ENCODE data around the gene KCNG4.

DNA sequence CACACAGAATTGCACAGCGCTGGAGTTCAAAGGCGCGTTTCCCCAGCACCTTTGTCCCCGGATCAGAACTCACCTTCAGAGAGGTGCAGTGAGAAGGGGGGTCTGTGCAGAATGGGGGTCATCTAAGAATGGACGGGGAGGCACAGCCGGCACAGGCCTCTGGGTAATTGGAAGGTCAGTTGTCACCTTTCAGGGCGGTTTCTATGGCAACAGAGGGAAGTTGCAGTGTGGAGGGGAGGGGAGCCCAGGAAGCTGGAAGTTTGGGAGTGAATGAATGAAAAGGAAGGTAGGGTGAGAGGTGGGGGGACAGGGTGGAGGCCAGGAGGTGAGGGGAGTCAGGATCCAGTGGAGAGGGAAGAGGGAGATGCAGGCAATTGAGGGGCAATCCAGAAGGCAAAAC is 12.4 kb upstream of the KCNG4 start:
- TF ChIP-seq REST (IDR thresholded peaks at IDR 0.05; ENCODE audit: unreplicated experiment): no peak
- TF ChIP-seq, protein P1, sequence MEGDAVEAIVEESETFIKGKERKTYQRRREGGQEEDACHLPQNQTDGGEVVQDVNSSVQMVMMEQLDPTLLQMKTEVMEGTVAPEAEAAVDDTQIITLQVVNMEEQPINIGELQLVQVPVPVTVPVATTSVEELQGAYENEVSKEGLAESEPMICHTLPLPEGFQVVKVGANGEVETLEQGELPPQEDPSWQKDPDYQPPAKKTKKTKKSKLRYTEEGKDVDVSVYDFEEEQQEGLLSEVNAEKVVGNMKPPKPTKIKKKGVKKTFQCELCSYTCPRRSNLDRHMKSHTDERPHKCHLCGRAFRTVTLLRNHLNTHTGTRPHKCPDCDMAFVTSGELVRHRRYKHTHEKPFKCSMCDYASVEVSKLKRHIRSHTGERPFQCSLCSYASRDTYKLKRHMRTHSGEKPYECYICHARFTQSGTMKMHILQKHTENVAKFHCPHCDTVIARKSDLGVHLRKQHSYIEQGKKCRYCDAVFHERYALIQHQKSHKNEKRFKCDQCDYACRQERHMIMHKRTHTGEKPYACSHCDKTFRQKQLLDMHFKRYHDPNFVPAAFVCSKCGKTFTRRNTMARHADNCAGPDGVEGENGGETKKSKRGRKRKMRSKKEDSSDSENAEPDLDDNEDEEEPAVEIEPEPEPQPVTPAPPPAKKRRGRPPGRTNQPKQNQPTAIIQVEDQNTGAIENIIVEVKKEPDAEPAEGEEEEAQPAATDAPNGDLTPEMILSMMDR (conservative IDR thresholded peaks at IDR 0.05; ENCODE audit: low read depth in 2 of 2): no peak
- TF ChIP-seq EZH2 (IDR thresholded peaks at IDR 0.05; ENCODE audit: low read depth, unreplicated experiment): no peak
- TF ChIP-seq JUNB (IDR thresholded peaks at IDR 0.05; ENCODE audit: unreplicated experiment): no peak
- no peak for TF ChIP-seq EZH2phosphoT487 (IDR thresholded peaks at IDR 0.05; ENCODE audit: unreplicated experiment)
- no peak for TF ChIP-seq CREB1 (CRISPR knock-in tag; IDR thresholded peaks at IDR 0.05; ENCODE audit: low read depth)
- no peak for TF ChIP-seq STAT1 (IDR thresholded peaks at IDR 0.05; ENCODE audit: unreplicated experiment)
- TF ChIP-seq POLR2AphosphoS5 (IDR thresholded peaks at IDR 0.05; ENCODE audit: low read depth): no peak
- no peak for TF ChIP-seq ZNF331 (CRISPR knock-in tag; IDR thresholded peaks at IDR 0.05; ENCODE audit: low read depth)

Measured in GM23338 (cell line).